ENCODE results near the gene HMCN2. TPM values are rescaled to one million over a fixed set of nuclear protein-coding genes. Genes with fewer than 3 reads are reported as not detected.

HMCN2 gene
- total and polyA plus RNA-seq, 2 donors (not counting 3 experiments of a cell fraction or from before 2014, with no cell fraction given), result 0.04 to 0.24 TPM

DNA sequence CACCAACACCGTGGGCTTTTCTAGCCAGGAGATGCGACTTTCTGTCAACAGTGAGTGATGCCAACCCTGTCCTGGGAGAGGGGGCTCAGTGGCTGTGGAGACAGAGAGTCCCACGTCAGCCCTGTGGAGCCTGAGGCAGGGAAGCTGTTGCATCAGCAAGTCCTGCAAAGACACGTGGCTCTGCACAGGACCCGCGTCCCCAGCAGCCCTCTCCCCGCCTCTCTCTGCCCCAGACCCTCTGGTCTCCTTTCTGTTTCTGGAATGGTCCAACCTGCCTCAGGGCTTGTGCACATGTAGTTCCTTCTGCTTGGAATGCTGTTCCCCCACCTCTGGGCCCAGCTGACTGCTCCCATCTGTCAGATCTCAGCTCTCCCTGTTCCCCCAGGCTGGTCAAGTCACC is 60.4 kb downstream of the HMCN2 start:
- BruUV-seq (replicated peaks), result no TSS peak
- FAIRE-seq, result no peak
- H3K27ac ChIP-seq (ENCODE audit: insufficient read depth, low read depth, low read length), result no peak overlapping the region
- no peak overlapping the region for H3K4me3 ChIP-seq (replicated peaks in 1 of 3; ENCODE audit: insufficient read depth in 1 of 3, low read depth in 1 of 3, low read length in 3 of 3)
- H3K27me3 ChIP-seq (ENCODE audit: control insufficient read depth in 2 of 2, insufficient read depth in 2 of 2, low read length in 2 of 2), result peaks cover 9 to 12% of the 10 kb centered on the region in 2 experiments
- H3K9me3 ChIP-seq (replicated peaks; ENCODE audit: control insufficient read depth, insufficient read depth, low read length), result no peaks in the 10 kb centered on the region
- no peak overlapping the region for H3K9ac ChIP-seq (replicated peaks; ENCODE audit: extremely low read depth, insufficient read depth, low read length)
- no peaks in the 10 kb centered on the region for H4K20me1 ChIP-seq (replicated peaks; ENCODE audit: control insufficient read depth, extremely low read depth, insufficient read depth, low read length)
- CTCF ChIA-PET, result interaction anchor here (1.0 kb wide), 1 partner anchor 160 kb away, joined by 3 read pairs; no protein-coding TSS in a partner anchor
- H2AFZ ChIP-seq (ENCODE audit: low read depth, low read length), result no peak overlapping the region
- intact Hi-C loops (cut with micrococcal nuclease) (no loop called here), dilution Hi-C loops (cut with MboI; ENCODE audit: extremely low pct_ligation_motif_present, low sequenced_read_pairs) (no loop called here)
- DNase-seq (ENCODE audit: low read depth, low spot score), result no peak
- no peaks in the 10 kb centered on the region for H3K9me1 ChIP-seq (replicated peaks; ENCODE audit: control insufficient read depth, extremely low read depth, insufficient read depth, low read length)
- no peaks in the 10 kb centered on the region for H3K4me1 ChIP-seq (ENCODE audit: control insufficient read depth, extremely low read depth, insufficient read depth, low read length)
- no peaks in the 10 kb centered on the region for H3K79me2 ChIP-seq (ENCODE audit: control insufficient read depth, insufficient read depth, low read length)
- TF ChIP-seq EZH2 (IDR thresholded peaks at IDR 0.05; ENCODE audit: borderline replicate concordance, low read depth, low read length, severe bottlenecking), result no peak
- TF ChIP-seq JUN (IDR thresholded peaks at IDR 0.05; ENCODE audit: borderline replicate concordance, insufficient read depth, insufficient read length, low read depth), result no peak
- no peak for TF ChIP-seq MYC (IDR thresholded peaks at IDR 0.05; ENCODE audit: low read depth, low read length)
- no peak for TF ChIP-seq GATA2 (IDR thresholded peaks at IDR 0.05; ENCODE audit: insufficient read depth, insufficient read length, low read depth, low read length)
- TF ChIP-seq, protein P1, sequence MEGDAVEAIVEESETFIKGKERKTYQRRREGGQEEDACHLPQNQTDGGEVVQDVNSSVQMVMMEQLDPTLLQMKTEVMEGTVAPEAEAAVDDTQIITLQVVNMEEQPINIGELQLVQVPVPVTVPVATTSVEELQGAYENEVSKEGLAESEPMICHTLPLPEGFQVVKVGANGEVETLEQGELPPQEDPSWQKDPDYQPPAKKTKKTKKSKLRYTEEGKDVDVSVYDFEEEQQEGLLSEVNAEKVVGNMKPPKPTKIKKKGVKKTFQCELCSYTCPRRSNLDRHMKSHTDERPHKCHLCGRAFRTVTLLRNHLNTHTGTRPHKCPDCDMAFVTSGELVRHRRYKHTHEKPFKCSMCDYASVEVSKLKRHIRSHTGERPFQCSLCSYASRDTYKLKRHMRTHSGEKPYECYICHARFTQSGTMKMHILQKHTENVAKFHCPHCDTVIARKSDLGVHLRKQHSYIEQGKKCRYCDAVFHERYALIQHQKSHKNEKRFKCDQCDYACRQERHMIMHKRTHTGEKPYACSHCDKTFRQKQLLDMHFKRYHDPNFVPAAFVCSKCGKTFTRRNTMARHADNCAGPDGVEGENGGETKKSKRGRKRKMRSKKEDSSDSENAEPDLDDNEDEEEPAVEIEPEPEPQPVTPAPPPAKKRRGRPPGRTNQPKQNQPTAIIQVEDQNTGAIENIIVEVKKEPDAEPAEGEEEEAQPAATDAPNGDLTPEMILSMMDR (IDR thresholded peaks at IDR 0.05; ENCODE audit: extremely low read depth in 1 of 2, insufficient read depth in 1 of 2, low read depth in 1 of 2, low read length in 2 of 2), result no peak
- no peak for TF ChIP-seq POLR2AphosphoS5 (IDR thresholded peaks at IDR 0.05; ENCODE audit: insufficient read depth, low read depth, low read length)
- no peak for TF ChIP-seq POLR2A (IDR thresholded peaks at IDR 0.05; ENCODE audit: low read depth, low read length)
- TF ChIP-seq, protein P2, sequence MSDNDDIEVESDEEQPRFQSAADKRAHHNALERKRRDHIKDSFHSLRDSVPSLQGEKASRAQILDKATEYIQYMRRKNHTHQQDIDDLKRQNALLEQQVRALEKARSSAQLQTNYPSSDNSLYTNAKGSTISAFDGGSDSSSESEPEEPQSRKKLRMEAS (IDR thresholded peaks at IDR 0.05; ENCODE audit: insufficient read depth, insufficient read length), result no peak
- no peak for TF ChIP-seq FOS (IDR thresholded peaks at IDR 0.05; ENCODE audit: borderline replicate concordance, insufficient read depth, low read length)
- H3K4me2 ChIP-seq (ENCODE audit: insufficient read depth, low read length), result no peak overlapping the region
- POLR2A ChIA-PET, result no interaction called here
- H3K36me3 ChIP-seq (ENCODE audit: control insufficient read depth in 2 of 2, extremely low read depth in 1 of 2, insufficient read depth in 2 of 2, low read length in 2 of 2), result no peaks in the 10 kb centered on the region
